HG02870 (cell line): Measurements from ENCODE around the gene PNPLA1.

Source experiments
- ATAC-seq: cut with Tn5 transposase; IDR thresholded peaks from one replicate; pipeline ENCODE4 v1.9.1; 2021; ENCODE audit warnings: mild to moderate bottlenecking, moderate library complexity; ENCODE audit not compliant: unreplicated experiment

PNPLA1 gene

GRCh38 chr6:36314221-36315014 is 44.6 kb downstream of the PNPLA1 start:
- ATAC-seq: no peak

GRCh38 chr6:36315921-36316320 is 46.1 kb downstream of the PNPLA1 start:
- no peak for ATAC-seq

DNA sequence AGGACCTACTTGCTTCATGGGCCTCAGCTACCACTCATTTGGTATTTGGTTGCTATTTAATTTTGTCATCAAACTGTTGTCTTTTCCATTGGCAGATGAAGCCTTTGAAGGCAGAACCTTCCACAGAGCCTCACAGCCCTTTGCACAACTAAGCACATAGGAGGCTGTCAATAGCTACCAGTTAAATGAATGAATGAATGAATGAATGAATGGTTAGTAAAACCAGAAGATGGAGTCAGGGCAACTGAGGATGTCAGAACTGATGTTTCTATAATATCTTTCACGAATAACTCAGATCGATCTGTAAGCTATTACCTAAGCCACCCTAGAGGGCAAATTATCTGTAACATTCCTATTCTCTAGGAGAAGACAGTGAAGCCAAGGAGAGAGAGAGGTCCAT is 47.8 kb downstream of the PNPLA1 start:
- no peak for ATAC-seq

GRCh38 chr6:36318690-36319435 is 49.0 kb downstream of the PNPLA1 start:
- ATAC-seq: no peak

DNA sequence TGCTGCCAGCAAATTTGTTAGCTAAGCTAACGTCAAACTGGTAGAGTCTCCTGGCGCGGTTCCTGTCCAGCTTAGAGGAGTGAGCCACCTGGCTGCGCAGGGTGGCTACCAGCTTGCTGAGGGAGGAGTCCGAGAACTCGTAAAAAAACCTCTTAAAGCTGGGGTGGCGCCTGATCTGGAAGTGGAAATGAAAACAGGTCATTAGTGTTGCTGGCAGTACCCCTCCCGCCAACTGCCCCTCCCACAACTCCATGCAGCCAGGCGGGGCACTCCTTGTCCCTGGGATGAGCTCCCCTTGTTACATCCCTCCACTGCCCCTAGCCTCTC is 49.5 kb downstream of the PNPLA1 start:
- ATAC-seq: no peak

GRCh38 chr6:36319821-36320220 is 50.0 kb downstream of the PNPLA1 start:
- ATAC-seq: no peak

- ATAC-seq: no peak
These were observed 50.6 kb downstream of the PNPLA1 start for GRCh38 chr6:36320475-36320874.

GRCh38 chr6:36322591-36322990 is 52.7 kb downstream of the PNPLA1 start:
- ATAC-seq: no peak

DNA sequence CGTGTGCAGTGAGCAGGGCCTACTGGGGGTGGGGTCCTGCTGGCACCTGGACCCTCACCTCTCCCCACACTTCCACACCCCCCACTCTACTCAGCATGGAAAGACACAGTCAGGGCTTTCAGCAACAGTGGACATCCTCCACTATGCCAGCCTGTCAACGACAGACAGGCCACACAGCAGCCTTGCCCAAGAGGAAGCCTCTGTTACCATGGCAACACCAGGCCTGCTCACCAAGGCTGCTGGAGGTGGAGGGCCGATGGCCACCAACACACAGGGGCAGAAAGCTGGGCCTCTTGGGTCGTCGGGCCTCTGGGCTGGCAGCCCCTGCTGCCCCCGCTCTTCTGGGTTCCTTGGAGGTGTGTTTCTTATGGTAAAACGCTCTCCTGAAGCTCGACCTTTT is 53.2 kb downstream of the PNPLA1 start:
- ATAC-seq: no peak

DNA sequence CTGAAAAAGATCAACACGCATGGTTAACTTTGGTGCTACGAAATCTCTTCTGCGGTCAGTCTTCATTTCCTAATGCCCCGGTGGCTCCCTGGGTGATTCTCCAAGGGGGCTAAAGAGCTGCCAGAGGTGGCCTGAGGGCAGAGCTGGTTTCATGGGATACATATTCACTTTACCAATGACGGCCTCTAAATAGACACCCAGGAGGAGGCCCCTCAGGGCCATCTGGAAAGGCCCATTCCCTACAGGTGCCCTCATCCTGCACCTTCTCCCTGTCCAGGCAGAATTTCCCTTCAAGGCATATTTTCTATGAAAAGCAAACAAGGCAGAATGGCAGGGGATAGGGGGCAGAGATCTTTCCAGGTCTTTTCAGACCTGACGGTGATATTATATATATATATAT is 54.3 kb downstream of the PNPLA1 start:
- ATAC-seq: no peak

DNA sequence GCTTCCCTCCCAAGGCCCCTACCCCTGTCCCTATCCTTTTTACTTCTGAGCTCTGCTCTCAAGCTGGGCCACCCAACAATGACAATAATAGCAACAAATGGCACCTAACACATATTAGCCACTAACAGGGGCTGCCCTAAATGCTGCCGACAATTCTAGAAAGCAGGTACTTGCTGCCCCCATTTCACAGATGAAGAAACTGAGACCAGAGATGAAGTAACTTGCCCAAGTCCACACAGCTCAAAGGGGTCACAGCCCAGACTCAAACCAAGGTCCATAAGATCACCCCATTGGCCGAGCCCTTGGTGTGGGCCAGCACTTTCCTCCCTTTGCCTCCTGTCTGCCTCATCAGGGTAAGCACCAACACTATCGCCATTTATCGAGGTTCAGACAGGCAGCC is 54.9 kb downstream of the PNPLA1 start:
- ATAC-seq: no peak

DNA sequence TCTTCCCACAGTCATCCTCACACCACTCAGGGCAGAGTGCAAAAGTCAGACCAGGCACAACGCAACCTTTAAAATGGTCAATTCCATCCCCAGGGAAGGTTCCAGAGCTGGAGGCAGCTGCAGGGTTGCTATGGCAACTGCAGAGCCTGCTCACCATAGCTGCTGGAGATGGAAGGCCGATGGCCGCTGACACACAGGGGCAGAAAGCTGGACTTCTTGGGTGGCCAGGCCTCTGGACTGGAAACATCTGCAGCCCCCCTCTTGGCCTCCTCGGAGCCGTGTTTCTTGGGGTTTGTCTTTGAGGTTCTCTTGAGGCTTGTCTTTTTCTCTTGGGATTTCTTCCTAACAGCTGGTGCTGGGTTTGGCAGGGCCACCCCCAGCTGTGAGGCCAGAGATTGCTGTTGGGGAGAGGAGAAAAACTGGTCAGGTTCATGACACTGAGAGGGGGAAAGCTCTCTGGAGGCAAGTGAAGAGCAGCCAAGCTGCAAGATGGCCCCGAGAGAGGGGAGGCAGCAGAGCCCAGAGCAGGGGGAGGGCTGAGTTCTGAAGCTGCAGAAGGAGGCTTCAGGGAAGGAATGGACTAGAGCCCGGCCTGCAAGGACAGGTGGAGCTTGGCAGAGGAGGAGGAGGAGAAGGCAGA is 56.6 kb downstream of the PNPLA1 start:
- no peak for ATAC-seq

DNA sequence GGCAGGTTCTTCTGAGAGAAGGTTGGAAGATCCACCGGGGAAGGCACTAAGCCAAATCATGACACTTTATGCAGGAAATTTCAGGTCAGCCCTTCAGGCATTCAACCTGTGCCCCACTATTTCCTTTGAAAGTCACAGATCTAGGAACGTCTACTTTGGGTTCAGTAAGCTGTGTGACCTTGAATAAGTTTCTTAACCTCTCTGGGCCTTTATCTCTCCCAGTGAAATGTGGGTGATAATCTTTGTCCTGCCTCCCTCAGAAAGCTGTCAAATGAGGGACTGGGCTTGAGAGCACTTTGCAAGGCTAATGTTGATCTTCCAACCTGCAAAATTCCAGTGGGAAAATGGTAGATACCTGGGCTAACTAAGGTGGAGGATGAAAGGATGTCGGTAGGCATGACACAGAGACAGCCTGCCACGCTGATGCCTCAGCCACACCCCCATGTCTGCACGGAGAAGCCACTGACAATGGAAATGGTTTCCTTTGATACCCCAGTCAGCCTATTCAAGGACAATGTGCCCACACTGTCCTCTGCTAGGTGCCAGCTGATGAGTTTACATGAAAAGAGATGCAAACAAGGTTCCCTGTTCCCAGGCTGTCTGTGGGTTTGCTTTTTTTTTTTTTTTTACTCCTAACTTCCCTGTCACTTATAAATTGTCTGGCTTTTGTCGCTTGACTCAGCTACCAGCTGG is 57.5 kb downstream of the PNPLA1 start:
- ATAC-seq: no peak

GRCh38 chr6:36327919-36328236 is 58.0 kb downstream of the PNPLA1 start:
- ATAC-seq: no peak

GRCh38 chr6:36328600-36328999 is 58.7 kb downstream of the PNPLA1 start:
- no peak for ATAC-seq

- ATAC-seq: no peak
These were observed 60.0 kb downstream of the PNPLA1 start for GRCh38 chr6:36329798-36330291.

DNA sequence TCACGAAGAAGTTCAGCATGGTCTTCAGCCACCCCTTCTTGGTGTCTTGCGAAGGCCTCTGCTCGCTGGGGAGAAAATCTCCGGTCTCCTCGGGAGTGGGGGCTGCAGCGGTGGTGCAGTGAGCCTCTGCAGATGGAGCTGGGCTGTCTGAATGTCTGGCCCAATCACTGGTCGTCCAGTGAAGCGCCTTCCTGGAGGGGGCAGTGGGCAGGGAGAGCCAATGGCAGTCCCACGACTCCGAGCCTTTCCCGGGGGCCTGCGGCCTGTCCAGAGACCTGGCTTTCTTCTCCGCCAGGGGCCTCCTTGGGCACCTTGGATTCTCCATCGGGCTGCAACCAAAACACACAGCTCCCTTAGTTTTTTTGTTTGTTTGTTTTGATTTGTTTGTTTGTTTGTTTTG is 60.5 kb downstream of the PNPLA1 start:
- no peak for ATAC-seq

DNA sequence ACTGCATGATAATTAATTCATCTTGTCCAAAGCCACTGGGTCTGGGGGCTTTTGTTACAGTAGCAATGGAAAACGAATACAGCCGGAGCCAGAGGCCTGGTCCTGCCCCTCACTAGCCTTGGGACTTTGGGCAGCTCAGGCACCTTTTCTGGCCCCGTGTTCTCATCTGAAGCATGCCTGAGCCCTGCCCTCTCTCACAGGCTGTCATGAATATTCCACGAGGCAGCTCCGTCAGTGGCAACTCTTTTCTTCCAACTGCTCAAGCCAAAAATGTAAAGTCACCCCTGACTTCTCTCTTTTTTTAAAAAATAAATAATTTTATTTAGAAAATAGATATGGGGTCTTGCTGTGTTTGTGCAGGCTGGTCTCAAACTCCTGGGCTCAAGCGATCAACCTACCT is 61.5 kb downstream of the PNPLA1 start:
- no peak for ATAC-seq

GRCh38 chr6:36333171-36333895 is 63.5 kb downstream of the PNPLA1 start:
- no peak for ATAC-seq

- ATAC-seq: no peak
These were observed 64.3 kb downstream of the PNPLA1 start for GRCh38 chr6:36333931-36334725.
